Lower leg skin (tissue), 4 donors: ENCODE results near the gene CEP57. TPM values are rescaled to one million over a fixed set of nuclear protein-coding genes. Genes with fewer than 3 reads are reported as not detected.

ENCODE experiments used
- DNase-seq, 2 donors: peaks; one replicate each; pipeline ENCODE4 v3.0.0-alpha.2; 2019; ENCODE audit warnings: low spot score in 2 of 2
- H3K4me3 ChIP-seq: fragments of 200-600 bp; sonication (generic); 2 replicates; pipeline ENCODE4 v1.5.1; 2017; ENCODE audit warnings: mild to moderate bottlenecking, low read depth; ENCODE audit not compliant: poor library complexity, severe bottlenecking
- CTCF ChIP-seq, 3 donors: fragments of 450-650 bp; IDR thresholded peaks; one replicate each; pipeline ENCODE4 v1.5.1; 2016; ENCODE audit warnings: antibody characterized with exemption in 3 of 3, mild to moderate bottlenecking in 3 of 3, moderate library complexity in 2 of 3
- POLR2A ChIP-seq, 2 donors: fragments of 450-650 bp; IDR thresholded peaks; one replicate each; pipeline ENCODE4 v1.6.1; 2016 to 2017; ENCODE audit warnings: antibody characterized with exemption in 2 of 2, mild to moderate bottlenecking in 1 of 2, moderate library complexity in 1 of 2
- WGBS, 2 donors: methylation state at CpG; one replicate each; pipeline ENCODE4 v1.1.5; 2018; 5-methylcytosine and 5-hydroxymethylcytosine counted together
- intact Hi-C: fragments of 100-400 bp; cut with DNase I; formaldehyde crosslinking; loops from one replicate; pipeline ENCODE4 v1.15.0; 2023; ENCODE audit warnings: low total_unique reads
- total RNA-seq, 4 donors: library from RNA; depleted of rRNA; stranded (reverse); fragments of >200 nt; gene quantifications; one replicate each; pipeline ENCODE4 v1.1.0, GENCODE V29; 2016

The CEP57 gene
- total RNA-seq, result 10 to 100 TPM; 19.7 to 31.4 (median 28.2) TPM

GRCh38 chr11:95790123-95790932 is at the start of gene CEP57:
CEP57 (plus strand) TSS chr11:95790498; CDS start chr11:95790699, 201 bp downstream.
- H3K4me3 ChIP-seq, result peak within 1 kb of the TSS; percentile 84
- DNase-seq, result peak; percentile 97 to 98
- intact Hi-C loops, result no loop called here
- TF ChIP-seq CTCF (IDR thresholded peaks at IDR 0.05) (no peak), POLR2A (IDR thresholded peaks at IDR 0.05) (no peak)
- 0% methylated on average over 39 to 41 of the region's 55 CpGs for WGBS, 2 donors

- WGBS, 2 donors, result 82 to 88% methylated on average over 1 of the region's 1 CpG
- intact Hi-C loops, result no loop called here
Measured at GRCh38 chr11:95750101-95750500, 40.2 kb upstream of the CEP57 start.

GRCh38 chr11:95751515-95751914 is 38.8 kb upstream of the CEP57 start:
- WGBS, 2 donors, result 86 to 93% methylated on average over 1 of the region's 1 CpG
- intact Hi-C loops, result no loop called here
- DNase-seq, result no peak
- no peak overlapping the region for H3K4me3 ChIP-seq
- TF ChIP-seq POLR2A (IDR thresholded peaks at IDR 0.05) (no peak), CTCF (IDR thresholded peaks at IDR 0.05) (no peak)

More at GRCh38 chr11:95750101-95750500, 40.2 kb upstream of the CEP57 start:
- H3K4me3 ChIP-seq, result no peak overlapping the region
- no peak for TF ChIP-seq CTCF (IDR thresholded peaks at IDR 0.05)
- TF ChIP-seq POLR2A (IDR thresholded peaks at IDR 0.05), result no peak
- DNase-seq, result no peak

- intact Hi-C loops, result no loop called here
- 83 to 96% methylated on average over 1 of the region's 1 CpG for WGBS, 2 donors
- no peak for DNase-seq
- TF ChIP-seq CTCF (IDR thresholded peaks at IDR 0.05), result no peak
- TF ChIP-seq POLR2A (IDR thresholded peaks at IDR 0.05), result no peak
- H3K4me3 ChIP-seq, result no peak overlapping the region
Measured at GRCh38 chr11:95760941-95761340, 29.4 kb upstream of the CEP57 start.

- TF ChIP-seq CTCF (IDR thresholded peaks at IDR 0.05) (no peak), POLR2A (IDR thresholded peaks at IDR 0.05) (no peak)
- intact Hi-C loops, result no loop called here
- no peak overlapping the region for H3K4me3 ChIP-seq
- DNase-seq, result no peak
- WGBS, 2 donors, result 94% methylated on average over 3 of the region's 3 CpGs
Measured at GRCh38 chr11:95762534-95762933, 27.8 kb upstream of the CEP57 start.
